Type B pancreatic cell (in vitro differentiated cells): ENCODE measurements around the gene EEPD1. TPM values are rescaled to one million over a fixed set of nuclear protein-coding genes. Genes with fewer than 3 reads are reported as not detected.

Experiments
- DNase-seq: peaks from one replicate; pipeline ENCODE4 v3.0.0; 2021; ENCODE audit warnings: mixed read lengths; ENCODE audit not compliant: unreplicated experiment; ENCODE audit errors: extremely low spot score
- H3K27ac Mint-ChIP-seq: 2 replicates; pipeline ENCODE4 v1.8.0; 2021; ENCODE audit warnings: mild to moderate bottlenecking, mixed read lengths
- H3K27me3 Mint-ChIP-seq: 2 replicates; pipeline ENCODE4 v1.8.0; 2021; ENCODE audit warnings: mixed read lengths
- H3K36me3 Mint-ChIP-seq: 2 replicates; pipeline ENCODE4 v1.8.0; 2021; ENCODE audit warnings: mixed read lengths
- H3K4me1 Mint-ChIP-seq: one replicate; pipeline ENCODE4 v1.8.0; 2021; ENCODE audit warnings: mixed read lengths; ENCODE audit not compliant: unreplicated experiment
- H3K4me3 Mint-ChIP-seq: 2 replicates; pipeline ENCODE4 v1.8.0; 2021; ENCODE audit warnings: mild to moderate bottlenecking, mixed read lengths
- H3K9me3 Mint-ChIP-seq: 2 replicates; pipeline ENCODE4 v1.8.0; 2021; ENCODE audit warnings: mixed read lengths
- total RNA-seq: library from RNA; stranded (reverse); gene quantifications from 2 replicates; pipeline ENCODE4 v1.2.1, GENCODE V29; 2021; ENCODE audit warnings: low replicate concordance
- TF ChIP-seq, protein P1 (sequence below): fragments of 200-600 bp; sonication (generic); conservative IDR thresholded peaks from 2 replicates; pipeline ENCODE4 v1.5.0; 2021; ENCODE audit warnings: antibody characterized with exemption, mild to moderate bottlenecking

EEPD1 gene
- total RNA-seq, 1 donor from 2014 or later = 35.8 TPM

DNA sequence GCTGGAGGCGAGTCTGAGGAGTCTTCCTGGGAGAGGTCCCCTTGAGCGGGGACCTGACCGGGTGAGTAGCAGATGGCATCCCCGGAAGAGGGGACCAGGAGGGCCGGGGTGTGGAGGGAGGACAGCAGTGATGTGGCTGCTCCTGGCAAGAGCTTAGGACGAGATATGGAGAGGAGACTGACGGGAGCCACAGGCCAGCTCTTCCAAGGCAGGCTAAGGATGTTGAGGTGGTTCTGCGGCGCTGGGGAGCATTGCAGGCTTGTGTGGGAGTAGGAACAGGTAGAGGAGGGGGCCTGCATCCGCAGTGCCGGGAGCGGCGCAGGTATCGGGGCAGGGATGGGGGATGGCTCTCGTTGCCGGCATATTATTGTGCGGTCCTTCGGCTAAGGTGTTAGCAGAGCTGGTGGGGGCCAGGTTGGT is 159.9 kb downstream of the EEPD1 start:
- Mint-ChIP-seq H3K27me3 (no peaks in the 10 kb centered on the region), H3K4me3 (no peak overlapping the region), H3K27ac (no peak overlapping the region), H3K36me3 (no peaks in the 10 kb centered on the region), H3K4me1 (peaks cover 7% of the 10 kb centered on the region), H3K9me3 (no peaks in the 10 kb centered on the region)
- no peak for DNase-seq
- TF ChIP-seq, protein P1, sequence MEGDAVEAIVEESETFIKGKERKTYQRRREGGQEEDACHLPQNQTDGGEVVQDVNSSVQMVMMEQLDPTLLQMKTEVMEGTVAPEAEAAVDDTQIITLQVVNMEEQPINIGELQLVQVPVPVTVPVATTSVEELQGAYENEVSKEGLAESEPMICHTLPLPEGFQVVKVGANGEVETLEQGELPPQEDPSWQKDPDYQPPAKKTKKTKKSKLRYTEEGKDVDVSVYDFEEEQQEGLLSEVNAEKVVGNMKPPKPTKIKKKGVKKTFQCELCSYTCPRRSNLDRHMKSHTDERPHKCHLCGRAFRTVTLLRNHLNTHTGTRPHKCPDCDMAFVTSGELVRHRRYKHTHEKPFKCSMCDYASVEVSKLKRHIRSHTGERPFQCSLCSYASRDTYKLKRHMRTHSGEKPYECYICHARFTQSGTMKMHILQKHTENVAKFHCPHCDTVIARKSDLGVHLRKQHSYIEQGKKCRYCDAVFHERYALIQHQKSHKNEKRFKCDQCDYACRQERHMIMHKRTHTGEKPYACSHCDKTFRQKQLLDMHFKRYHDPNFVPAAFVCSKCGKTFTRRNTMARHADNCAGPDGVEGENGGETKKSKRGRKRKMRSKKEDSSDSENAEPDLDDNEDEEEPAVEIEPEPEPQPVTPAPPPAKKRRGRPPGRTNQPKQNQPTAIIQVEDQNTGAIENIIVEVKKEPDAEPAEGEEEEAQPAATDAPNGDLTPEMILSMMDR = peak; percentile 3

DNA sequence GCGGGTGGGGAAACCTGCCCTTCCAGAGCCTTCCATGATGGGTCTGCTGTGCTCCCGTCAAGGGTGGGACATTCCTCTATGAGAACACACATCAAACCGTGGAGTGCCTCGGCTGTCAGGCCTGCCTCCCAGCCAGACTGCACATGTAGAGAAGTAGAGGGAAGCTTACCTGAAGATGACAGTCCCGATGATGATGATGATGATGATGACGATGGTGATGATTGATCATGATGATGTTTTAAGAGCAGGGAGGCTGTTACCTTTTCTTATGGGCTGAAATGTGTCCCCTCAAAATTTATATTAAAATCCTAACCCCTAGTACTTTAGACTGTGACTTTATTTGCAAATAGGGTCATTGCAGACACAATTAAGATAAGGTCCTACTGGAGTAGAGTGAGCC is 160.6 kb downstream of the EEPD1 start:
- H3K27me3 Mint-ChIP-seq = no peaks in the 10 kb centered on the region
- DNase-seq = no peak
- peaks cover 9% of the 10 kb centered on the region for H3K4me1 Mint-ChIP-seq
- no peak overlapping the region for H3K4me3 Mint-ChIP-seq
- H3K27ac Mint-ChIP-seq = no peak overlapping the region
- H3K36me3 Mint-ChIP-seq = no peaks in the 10 kb centered on the region
- TF ChIP-seq, protein P1 = no peak
- H3K9me3 Mint-ChIP-seq = no peaks in the 10 kb centered on the region

DNA sequence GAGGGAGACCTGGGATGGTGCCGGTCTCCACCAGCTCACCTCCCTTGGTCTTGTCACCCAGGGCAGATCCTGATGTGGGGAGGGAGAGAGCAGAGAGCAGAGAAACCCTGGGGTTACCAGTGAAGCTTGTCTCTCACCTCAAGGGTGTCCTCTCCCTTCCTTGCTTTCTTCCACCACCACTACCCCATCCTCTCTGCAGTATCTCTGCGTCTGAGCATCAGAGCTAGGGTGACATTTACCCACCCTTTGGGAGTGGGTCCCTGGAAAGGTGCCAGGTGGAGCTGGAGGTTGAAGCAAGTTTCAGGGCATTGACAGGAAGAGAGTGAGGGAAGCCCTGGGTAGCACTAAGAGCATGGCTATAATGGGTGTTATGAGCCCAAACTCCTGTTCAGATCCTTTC is 161.4 kb downstream of the EEPD1 start:
- Mint-ChIP-seq H3K27ac (no peak overlapping the region), H3K36me3 (no peaks in the 10 kb centered on the region), H3K9me3 (no peaks in the 10 kb centered on the region), H3K4me1 (peaks cover 9% of the 10 kb centered on the region), H3K4me3 (no peak overlapping the region), H3K27me3 (no peaks in the 10 kb centered on the region)
- TF ChIP-seq, protein P1 = no peak
- no peak for DNase-seq

DNA sequence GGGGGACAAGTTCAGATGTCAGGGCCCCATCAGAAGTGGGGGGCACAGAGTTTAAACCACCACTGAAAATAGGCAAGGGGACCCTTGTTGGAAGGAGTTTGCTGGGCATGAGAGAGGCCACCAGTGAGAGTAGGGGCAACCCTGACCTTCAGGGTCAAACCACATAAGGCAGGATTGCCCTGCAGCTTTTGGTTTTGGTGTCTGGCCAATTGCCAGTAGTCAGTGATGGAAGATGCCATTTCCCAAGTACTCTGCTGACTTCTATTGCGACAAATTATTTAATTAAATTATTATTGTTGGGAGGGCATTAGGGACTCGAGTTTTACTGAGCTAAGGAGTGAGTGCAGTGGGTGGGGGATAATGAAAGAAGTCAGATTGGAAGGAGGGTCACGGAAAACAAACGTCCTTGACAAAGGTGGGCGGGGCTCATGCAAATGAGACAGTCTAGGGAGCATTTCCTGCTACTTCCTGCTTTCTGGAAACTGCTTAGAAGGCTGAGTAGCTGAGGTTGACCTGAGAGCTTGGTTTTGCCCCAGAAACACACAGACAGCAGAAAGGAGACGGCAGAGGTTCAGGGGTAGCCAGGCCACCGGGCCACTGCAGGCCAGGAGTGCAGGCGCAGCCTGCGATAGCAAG is 162.4 kb downstream of the EEPD1 start:
- DNase-seq = no peak
- TF ChIP-seq, protein P1 = no peak
- H3K27ac Mint-ChIP-seq = no peak overlapping the region
- H3K27me3 Mint-ChIP-seq = no peaks in the 10 kb centered on the region
- H3K4me1 Mint-ChIP-seq = peaks cover 9% of the 10 kb centered on the region
- no peaks in the 10 kb centered on the region for H3K36me3 Mint-ChIP-seq
- H3K9me3 Mint-ChIP-seq = no peaks in the 10 kb centered on the region
- peak overlapping the region; percentile 31 for H3K4me3 Mint-ChIP-seq

DNA sequence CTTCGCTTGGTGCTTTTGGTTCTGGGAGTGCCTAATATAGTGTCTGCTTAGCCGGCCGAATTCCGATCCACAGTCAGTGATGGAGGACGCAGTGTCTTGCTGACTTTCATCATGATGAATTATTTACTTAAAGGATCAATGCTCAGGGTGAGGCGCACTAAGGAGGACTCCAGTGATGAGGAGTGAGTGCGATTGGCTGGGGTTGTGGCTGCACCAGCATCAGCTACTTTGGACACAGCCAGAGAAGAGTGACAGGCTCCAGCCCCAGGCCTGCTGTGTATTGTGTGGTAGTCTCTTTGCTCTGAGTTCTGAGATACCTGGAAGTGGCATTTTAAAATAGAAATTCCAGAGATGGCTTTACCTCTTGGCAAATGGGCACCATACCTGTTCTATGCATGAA is 163.3 kb downstream of the EEPD1 start:
- no peaks in the 10 kb centered on the region for H3K9me3 Mint-ChIP-seq
- no peak overlapping the region for H3K27ac Mint-ChIP-seq
- no peaks in the 10 kb centered on the region for H3K36me3 Mint-ChIP-seq
- H3K27me3 Mint-ChIP-seq = no peaks in the 10 kb centered on the region
- TF ChIP-seq, protein P1 = no peak
- H3K4me3 Mint-ChIP-seq = no peak overlapping the region
- DNase-seq = no peak
- H3K4me1 Mint-ChIP-seq = peaks cover 9% of the 10 kb centered on the region
